Endothelial cell (in vitro differentiated cells): ENCODE results near the gene CAPN7. TPM values are rescaled to one million over a fixed set of nuclear protein-coding genes. Genes with fewer than 3 reads are reported as not detected.

Experiments
- DNase-seq: peaks from one replicate; pipeline ENCODE4 v3.0.0; 2021; ENCODE audit warnings: low spot score
- H3K27ac Mint-ChIP-seq: one replicate; pipeline ENCODE4 v1.8.0; 2021; ENCODE audit warnings: mixed read lengths, inconsistent platforms; ENCODE audit not compliant: unreplicated experiment
- H3K27me3 Mint-ChIP-seq: one replicate; pipeline ENCODE4 v1.8.0; 2021; ENCODE audit warnings: mild to moderate bottlenecking, moderate library complexity, mixed read lengths, inconsistent platforms; ENCODE audit not compliant: unreplicated experiment
- H3K36me3 Mint-ChIP-seq: one replicate; pipeline ENCODE4 v1.8.0; 2021; ENCODE audit warnings: mild to moderate bottlenecking, low read depth, mixed read lengths, inconsistent platforms; ENCODE audit not compliant: unreplicated experiment
- H3K4me1 Mint-ChIP-seq: one replicate; pipeline ENCODE4 v1.8.0; 2021; ENCODE audit warnings: mild to moderate bottlenecking, mixed read lengths, inconsistent platforms; ENCODE audit not compliant: unreplicated experiment
- H3K4me3 Mint-ChIP-seq: one replicate; pipeline ENCODE4 v1.8.0; 2021; ENCODE audit warnings: mild to moderate bottlenecking, mixed read lengths, inconsistent platforms; ENCODE audit not compliant: unreplicated experiment
- H3K9me3 Mint-ChIP-seq: one replicate; pipeline ENCODE4 v1.8.0; 2021; ENCODE audit warnings: mixed read lengths, inconsistent platforms; ENCODE audit not compliant: unreplicated experiment
- CTCF ChIP-seq: fragments of 200-600 bp; sonication (generic); IDR thresholded peaks from one replicate; pipeline ENCODE4 v1.5.0; 2021; ENCODE audit warnings: antibody characterized with exemption; ENCODE audit not compliant: unreplicated experiment
- total RNA-seq: library from RNA; stranded (reverse); fragmentation: NEBNext Ultra II Directional; extraction: Animal tissue kit (Norgen Biotek cat#: 25700); gene quantifications from one replicate; pipeline ENCODE4 v1.2.1, GENCODE V29; 2021; ENCODE audit not compliant: unreplicated experiment

CAPN7 gene
- total RNA-seq, 1 donor from 2014 or later = 25.9 TPM

DNA sequence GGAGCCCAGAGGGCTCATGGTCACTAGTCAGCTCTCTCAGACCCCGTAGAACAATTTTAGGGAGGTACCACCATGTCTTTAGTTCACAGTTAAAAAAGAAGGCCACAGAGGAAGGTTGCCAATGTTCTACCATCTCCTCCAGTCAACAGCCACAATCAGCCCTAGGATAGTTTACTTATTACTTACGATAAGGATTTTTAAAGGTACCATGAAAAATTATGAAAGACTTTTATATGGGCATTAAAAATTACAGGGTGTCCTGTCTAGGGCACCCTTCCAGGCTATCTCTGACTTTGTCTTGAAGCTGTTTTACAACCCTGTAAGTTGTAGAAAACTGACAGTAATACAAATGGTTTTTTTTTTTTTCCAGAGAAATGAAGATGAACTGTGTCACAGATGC, 57.9 kb downstream of the CAPN7 start:
- TF ChIP-seq CTCF = no peak
- no peaks in the 10 kb centered on the region for H3K9me3 Mint-ChIP-seq
- no peak for DNase-seq
- H3K4me1 Mint-ChIP-seq = peaks cover 2% of the 10 kb centered on the region
- peaks cover 28% of the 10 kb centered on the region for H3K36me3 Mint-ChIP-seq
- peaks cover 10% of the 10 kb centered on the region for H3K27me3 Mint-ChIP-seq
- H3K4me3 Mint-ChIP-seq = no peak overlapping the region
- no peak overlapping the region for H3K27ac Mint-ChIP-seq

GRCh38 chr3:15264486-15264885, 58.4 kb downstream of the CAPN7 start:
- Mint-ChIP-seq H3K27me3 (peaks cover 12% of the 10 kb centered on the region), H3K4me1 (peaks cover 2% of the 10 kb centered on the region), H3K4me3 (no peak overlapping the region), H3K36me3 (peaks cover 28% of the 10 kb centered on the region), H3K9me3 (no peaks in the 10 kb centered on the region), H3K27ac (no peak overlapping the region)
- TF ChIP-seq CTCF = no peak
- DNase-seq = no peak

DNA sequence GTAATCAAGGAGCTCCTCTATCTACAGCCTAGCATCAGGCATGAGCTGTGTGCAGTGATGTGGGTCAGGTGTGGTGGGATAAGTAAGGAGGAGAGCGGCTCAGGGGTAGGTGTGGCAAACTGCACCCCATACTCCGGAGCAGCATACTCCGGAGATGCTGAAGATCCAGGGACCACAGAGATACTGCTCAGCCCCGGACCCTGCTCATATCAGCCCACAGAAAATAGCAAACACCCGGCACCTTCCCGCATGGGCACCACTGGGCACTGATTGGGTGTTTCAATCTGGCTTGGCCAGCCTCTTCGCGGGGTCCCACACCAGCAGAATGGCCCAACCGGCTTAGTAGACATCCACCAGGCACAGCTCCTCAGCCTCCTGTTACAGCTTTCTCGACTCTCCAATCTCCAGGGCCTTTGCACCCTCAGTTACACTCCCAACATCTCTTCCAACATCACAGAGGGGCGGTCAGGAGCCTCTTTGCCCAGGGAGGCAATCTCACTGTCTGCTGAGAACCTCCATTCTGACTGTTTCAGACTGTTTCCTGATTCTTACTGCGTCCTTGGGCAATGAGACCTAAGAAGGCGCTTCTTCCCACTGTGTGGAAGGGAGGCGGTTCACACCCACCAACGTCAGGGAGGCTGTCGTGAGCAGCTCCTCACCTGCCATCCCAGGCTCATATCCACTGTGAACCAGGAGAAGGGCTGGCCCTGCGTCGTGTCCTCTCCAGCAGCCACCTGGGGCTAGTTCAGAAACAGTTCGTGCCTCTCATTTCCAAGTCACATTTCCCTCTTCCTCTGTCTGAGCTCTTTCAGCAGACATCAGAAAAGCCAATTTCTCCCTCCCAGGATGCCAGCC, 59.8 kb downstream of the CAPN7 start:
- Mint-ChIP-seq H3K9me3 (no peaks in the 10 kb centered on the region), H3K36me3 (peaks cover 22% of the 10 kb centered on the region), H3K4me1 (peaks cover 2% of the 10 kb centered on the region), H3K27me3 (peaks cover 7% of the 10 kb centered on the region), H3K4me3 (peak overlapping the region; percentile 58), H3K27ac (no peak overlapping the region)
- TF ChIP-seq CTCF = no peak
- no peak for DNase-seq

DNA sequence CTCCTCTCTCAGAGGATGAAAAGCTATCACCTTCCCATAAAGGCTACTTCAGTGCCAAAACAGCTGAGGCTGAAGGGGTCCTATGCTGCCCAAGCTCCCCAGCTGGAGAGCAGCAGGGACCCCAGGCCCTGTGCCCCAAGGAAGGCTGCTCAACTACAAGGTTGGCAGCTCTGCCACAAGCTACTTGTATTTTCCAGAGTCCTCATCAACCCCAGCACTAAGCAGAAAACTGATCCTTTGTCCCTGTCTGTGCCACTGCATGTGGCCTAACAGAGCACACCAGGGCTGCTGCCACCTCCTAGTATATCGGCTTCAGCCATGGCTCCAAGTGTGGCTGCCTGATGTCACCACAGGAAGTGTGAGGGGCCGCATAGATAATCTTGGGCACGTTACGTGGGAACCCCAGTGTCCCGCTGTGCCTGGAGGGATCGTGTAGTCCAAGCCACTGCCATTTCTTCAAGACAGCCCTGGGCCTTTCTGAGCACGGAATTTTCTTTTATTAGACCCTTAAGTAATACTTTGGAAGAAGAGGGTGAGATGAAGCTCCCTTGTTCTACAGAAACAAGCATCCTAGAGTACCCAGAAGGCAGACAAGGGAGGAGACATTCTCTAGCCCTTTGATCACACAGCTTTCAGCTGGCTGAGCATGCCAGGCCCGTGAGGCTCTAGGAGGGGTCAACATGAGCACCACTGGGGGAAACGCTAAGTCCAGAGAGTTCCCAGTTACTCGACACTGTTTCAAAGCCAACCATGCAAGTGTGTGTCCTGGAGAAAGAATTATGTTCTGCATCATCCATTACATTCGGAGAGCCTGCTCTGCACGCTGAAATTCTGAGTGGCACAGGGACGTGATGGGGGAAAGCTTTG, 60.7 kb downstream of the CAPN7 start:
- Mint-ChIP-seq H3K9me3 (no peaks in the 10 kb centered on the region), H3K4me1 (peaks cover 2% of the 10 kb centered on the region), H3K27ac (no peak overlapping the region), H3K27me3 (peaks cover 7% of the 10 kb centered on the region), H3K4me3 (no peak overlapping the region), H3K36me3 (peaks cover 13% of the 10 kb centered on the region)
- no peak for DNase-seq
- no peak for TF ChIP-seq CTCF

DNA sequence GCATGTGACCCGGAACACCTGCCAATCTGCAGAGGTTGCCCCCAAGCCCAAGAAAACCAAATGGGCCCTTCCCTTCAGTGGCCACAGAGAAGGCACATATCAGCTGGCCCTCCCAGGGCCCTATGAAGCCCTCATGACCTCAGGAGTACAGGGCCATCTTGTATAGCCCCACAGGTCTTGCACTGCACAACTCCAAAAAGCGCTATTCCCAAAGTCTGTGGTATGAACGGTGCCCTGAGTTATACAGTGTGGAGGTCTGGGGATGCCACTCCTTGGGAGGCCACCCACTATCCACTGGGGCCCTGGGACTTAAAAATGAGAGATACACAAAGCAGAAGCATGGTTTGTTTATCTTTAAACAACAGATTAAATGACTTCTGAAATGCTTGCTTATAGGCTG, 61.5 kb downstream of the CAPN7 start:
- Mint-ChIP-seq H3K4me1 (peaks cover 2% of the 10 kb centered on the region), H3K27ac (no peak overlapping the region), H3K27me3 (peaks cover 7% of the 10 kb centered on the region), H3K36me3 (peaks cover 17% of the 10 kb centered on the region), H3K4me3 (no peak overlapping the region), H3K9me3 (no peaks in the 10 kb centered on the region)
- TF ChIP-seq CTCF = no peak
- DNase-seq = no peak
